Activated CD8-positive, alpha-beta memory T cell treated with anti-CD3 and anti-CD28 coated beads for 36 hours (primary cell): Measurements from ENCODE around the gene DNASE1L2. TPM values are rescaled to one million over a fixed set of nuclear protein-coding genes. Genes with fewer than 3 reads are reported as not detected.

Experiments
- CTCF ChIA-PET: fragments of 350-600 bp; sonication (Branson Sonifier 250); formaldehyde crosslinking; loops from one replicate; lab custom pipeline; 2021; ENCODE audit warnings: antibody characterized with exemption; lab: Charles Lee
- POLR2A ChIA-PET: fragments of 350-600 bp; sonication (Branson Sonifier 250); formaldehyde crosslinking; loops from one replicate; lab custom pipeline; 2021; ENCODE audit warnings: antibody characterized with exemption; lab: Charles Lee
- total RNA-seq, 2 experiments: library from RNA; stranded (reverse); gene quantifications; one replicate each; pipeline ENCODE4 v1.2.3, GENCODE V29; 2021

Gene DNASE1L2, protein sequence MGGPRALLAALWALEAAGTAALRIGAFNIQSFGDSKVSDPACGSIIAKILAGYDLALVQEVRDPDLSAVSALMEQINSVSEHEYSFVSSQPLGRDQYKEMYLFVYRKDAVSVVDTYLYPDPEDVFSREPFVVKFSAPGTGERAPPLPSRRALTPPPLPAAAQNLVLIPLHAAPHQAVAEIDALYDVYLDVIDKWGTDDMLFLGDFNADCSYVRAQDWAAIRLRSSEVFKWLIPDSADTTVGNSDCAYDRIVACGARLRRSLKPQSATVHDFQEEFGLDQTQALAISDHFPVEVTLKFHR
- 1 to 10 TPM; 1.3 to 1.4 TPM for total RNA-seq

DNA sequence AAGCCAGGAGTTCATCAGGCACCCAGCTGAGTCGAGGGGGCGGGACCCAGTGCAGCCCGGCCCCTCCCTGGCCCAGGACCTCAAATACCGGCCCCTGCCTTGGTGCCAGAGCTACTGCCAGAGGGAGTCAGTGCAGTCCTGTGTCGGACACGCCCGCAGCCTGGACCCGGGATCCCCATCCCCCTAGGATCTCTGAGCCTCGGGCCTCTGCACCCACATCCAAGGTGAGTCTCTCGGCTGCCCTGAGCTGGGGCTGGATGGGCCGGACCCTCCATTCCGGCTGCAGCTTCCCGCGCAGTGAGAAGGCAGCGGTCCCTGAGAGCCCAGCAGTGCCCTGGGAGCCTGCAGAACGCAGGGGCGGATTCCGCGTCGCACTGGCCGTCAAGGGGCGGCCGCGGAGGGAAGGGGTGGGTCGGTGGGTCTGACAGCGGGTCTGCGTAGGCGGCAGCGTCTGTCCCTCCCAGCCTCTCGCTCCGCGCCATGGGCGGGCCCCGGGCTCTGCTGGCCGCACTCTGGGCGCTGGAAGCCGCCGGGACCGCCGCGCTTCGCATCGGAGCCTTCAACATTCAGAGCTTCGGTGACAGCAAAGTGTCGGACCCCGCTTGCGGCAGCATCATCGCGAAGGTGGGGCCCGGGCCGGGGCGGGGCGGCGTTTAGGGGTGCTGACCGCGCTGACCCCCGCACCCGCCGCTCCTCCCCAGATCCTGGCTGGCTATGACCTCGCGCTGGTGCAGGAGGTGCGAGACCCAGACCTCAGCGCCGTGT is at the start of gene DNASE1L2:
Gene DNASE1L2, plus strand, starts transcription at position 108 of the 765 bp plus-strand sequence. Its CDS starts 373 bp downstream, at position 481.
- POLR2A ChIA-PET = interaction anchor here (1.2 kb wide), 1 partner anchor 15 kb away, joined by 3 read pairs; the partner anchor contains the start of gene ECI1
- CTCF ChIA-PET = no interaction called here

DNA sequence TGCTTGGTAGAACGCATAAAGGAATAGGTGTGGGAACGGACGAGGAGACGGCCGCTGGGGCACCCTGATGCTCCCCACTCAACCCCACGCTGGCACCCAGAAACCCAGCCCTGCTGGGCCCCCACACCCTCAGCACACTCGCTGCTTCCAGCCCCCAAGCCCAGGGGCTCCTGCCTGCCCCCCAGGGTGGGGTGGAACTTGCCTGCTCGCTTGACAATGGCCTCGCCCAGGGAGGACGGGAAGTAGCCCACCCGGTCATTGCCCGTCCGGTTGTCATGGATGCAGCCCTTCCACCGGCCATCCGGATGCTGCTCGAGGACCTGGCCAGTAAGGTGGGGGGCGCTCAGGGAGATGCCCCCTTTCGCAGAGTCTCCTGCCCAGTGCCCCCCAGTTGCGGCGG is 49.7 kb upstream of the DNASE1L2 start:
- ChIA-PET CTCF (no interaction called here), POLR2A (no interaction called here)

DNA sequence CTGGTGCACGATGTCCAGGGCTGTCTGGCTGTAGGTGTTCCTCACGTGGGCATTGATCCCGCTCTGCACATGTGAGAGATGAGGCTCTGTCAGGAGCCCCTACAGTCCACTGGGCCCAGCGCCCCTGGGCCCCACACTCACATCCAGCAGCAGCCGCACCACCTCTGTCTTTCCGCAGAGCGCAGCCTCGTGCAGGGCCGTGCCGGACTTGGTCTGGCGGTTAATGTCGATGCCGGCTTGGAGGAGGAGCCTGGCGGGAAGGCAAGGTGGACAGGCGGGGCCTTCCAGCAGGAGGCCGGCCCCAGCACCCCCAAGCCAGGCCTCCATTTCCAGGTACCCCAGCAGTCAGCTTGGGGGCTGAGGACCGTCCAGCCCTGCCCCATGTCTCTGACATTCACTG is 49.0 kb upstream of the DNASE1L2 start:
- CTCF ChIA-PET = no interaction called here
- POLR2A ChIA-PET = no interaction called here

DNA sequence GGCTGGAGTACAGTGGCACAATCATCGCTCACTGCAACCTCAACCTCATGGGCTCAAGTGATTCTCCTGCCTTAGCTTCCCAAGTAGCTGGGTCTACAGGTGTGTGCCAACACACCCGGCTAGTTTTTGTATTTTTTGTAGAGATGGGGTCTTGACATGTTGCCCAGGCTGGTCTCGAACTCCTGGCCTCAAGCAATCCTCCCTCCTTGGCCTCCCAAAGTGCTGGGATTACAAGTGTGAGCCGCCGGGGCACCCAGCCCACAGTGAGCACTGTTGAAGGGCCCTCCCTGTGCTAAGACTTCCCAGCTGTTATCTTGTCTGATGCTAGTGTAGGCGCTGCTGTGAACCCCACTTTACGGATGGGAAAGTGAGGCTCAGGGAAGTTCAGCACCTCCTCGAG is 47.8 kb upstream of the DNASE1L2 start:
- ChIA-PET POLR2A (no interaction called here), CTCF (no interaction called here)

DNA sequence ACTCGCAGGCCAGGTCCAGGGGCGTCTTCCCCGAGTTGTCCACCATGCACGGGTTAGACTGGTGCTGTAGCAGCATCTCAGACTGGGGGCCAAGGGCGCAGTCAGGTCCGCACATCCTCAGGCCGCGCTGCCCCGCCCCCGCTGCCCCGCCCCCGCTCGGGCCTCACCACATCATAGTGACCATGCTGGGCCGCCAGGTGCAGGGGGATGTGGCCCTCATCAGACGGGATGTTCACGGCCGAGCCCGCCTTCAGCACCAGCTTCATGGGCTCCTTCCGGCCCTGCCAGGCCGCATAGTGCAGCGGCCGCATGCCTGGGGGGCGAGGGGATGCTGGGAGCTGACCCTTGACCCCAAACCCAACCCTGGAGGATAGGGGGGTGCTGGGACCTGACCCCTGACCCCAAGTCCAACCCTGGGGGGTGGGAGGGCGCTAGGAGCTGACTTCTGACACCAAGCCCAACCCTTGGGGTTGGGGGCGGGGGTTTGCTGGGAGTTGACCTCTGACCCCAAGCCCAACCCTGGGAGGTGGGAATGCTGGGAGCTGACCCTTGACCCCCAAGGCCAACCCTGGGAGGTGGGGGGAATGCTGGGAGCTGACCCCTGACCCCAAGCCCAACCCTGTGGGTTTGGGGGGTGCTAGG is 46.9 kb upstream of the DNASE1L2 start:
- POLR2A ChIA-PET = no interaction called here

DNA sequence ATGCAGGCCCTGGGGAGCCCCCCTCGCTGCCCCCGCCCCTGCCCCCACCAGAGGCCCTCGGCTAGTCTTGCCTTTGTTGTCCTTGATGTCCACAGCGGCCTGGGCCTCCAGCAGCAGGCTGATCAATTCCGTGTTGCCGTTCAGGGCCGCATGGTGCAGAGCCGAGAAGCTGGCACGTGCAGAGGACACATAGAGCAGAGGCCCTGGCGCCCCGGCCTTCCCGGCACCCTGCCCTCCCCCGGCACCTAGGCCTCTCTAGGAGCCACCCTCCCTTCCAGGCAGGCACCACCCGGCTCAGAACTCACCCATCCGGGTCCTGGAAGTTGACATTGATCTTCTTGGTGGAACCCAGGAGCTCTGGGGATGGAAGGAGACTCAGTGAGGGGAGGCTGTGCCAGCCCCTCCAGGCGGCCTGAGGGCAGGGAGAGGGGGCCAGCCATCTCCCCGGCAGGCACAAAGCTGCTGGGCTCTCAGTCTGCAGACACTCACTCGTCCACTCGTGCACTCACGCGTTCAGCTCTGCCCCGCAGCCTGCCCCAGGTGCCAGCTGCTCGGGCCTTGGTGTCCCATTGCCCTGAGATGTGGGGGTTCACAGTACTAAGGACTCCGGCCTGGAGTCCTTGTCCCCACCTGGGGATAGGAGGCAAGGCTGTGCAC is 46.1 kb upstream of the DNASE1L2 start:
- ChIA-PET POLR2A (no interaction called here), CTCF (no interaction called here)

More for the DNA sequence above, 46.9 kb upstream of the DNASE1L2 start:
- CTCF ChIA-PET = no interaction called here

DNA sequence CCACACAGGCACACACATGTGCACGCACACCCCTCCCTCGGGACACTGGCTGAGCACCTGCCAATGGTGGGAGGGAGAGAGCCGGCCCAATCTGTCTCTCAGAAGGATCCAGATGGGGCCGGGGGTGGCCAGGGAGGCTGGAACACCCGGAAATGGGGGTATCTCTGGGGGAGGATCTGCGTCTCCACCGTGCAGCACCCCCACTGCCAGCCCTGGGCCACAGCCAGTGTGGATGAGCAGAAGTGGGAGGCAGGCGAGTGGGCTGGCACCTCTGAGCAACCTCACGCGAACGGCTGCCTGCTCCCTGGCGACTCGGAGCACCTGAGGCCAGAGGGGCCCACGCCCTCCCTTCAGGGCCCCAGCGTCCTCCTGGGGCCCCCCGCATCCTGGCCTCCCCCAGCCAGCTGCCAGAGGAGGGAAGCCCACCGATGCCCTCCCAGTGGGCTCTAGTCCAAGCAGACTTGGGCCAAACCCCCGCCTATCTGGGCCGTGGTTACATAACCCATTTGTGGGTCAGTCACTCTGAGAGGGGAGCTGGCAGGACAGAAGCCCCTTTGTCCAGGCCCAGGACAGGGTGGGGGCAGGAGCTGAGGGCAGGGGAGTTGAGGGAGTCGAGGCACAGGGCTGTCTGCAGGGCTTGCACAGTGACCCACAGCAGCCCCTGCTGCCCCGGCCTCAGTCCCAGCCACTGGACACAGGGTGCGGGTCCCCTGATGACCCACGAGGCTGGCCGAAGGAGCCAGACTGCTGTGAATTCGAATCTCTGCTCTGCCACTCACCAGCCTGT is 45.4 kb upstream of the DNASE1L2 start:
- ChIA-PET POLR2A (interaction anchor here (0.6 kb wide), 1 partner anchor 35 kb away, joined by 3 read pairs; the partner anchor contains the start of gene TRAF7), CTCF (no interaction called here)

DNA sequence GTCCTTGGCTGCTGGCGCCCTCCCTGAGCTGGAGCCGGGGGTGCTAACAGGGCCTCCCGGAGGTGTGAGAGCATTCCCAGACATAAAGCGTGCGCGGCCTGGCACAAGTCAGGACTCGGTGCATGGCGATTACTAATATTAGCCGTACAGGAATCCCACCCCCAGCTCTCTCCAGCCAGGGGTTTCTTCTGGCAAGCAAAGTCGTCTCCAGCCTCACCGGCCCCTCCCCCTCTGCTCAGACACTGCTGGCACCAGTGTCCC is 44.9 kb upstream of the DNASE1L2 start:
- ChIA-PET CTCF (no interaction called here), POLR2A (interaction anchor here (0.6 kb wide), 1 partner anchor 36 kb away, joined by 3 read pairs; the partner anchor contains the start of gene TRAF7)

DNA sequence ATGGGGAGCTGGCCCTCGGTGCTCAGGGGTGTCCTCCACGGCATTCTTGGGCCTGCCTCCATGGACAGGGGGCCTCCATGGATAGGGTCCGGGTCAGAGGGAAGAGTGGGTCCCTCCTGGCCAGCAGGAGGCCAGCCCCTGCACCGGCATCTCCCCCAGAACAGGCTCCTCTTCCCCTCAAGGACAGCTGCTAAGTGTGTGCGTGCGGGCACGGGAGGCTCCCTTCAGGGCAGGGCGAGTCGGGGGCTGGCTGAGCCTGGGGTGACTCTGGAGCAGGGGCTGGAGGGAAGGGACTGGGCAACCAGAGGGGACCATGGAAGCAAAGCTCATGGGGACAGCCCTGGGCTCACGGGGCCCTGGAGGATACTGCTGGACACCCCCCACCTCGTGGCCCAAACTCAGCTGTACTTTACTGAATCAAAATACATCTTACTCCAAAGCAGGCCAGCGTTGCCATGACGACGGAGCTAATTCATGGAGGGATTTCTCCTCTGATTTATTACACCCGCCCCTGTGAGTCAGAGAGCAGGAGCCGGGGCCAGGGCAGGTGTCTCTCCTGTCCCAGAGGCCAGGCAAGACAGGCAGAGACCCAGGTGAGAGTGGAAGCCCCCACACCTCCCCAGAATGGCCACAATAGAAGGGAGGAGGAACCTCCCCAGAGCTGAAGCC is 41.9 kb upstream of the DNASE1L2 start:
- ChIA-PET CTCF (interaction anchor here (1.0 to 1.2 kb wide), 5 partner anchors 18 to 307 kb away, joined by 3 to 7 read pairs (median 5); partner anchors contain the start of genes ECI1 and TRAF7), POLR2A (interaction anchor here (1.0 kb wide), 1 partner anchor 39 kb away, joined by 3 read pairs; the partner anchor contains the start of gene TRAF7)

DNA sequence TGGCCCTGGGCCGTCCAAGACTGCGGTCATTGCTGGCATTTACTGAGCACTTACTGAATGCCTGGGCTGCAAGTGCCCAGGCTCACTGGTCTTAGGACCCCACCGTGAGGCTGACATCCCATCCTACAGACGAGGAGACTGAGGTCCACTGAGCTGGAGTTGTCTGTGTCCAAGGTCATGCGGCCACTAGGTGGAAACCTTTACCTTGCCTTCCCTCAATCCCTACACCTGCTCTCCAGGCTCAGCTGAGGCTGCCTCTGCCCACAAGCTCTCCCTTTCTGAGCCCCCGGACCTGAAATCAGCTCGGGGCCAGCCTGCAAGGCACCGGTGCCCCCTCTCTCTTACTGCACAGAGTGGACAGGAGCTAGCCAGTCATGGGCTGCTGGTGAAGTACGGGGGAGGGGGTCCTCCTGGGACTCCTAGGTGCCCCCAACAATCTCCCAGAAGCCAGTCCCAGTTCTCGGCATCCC is 41.4 kb upstream of the DNASE1L2 start:
- POLR2A ChIA-PET = interaction anchor here (1.0 kb wide), 1 partner anchor 40 kb away, joined by 3 read pairs; the partner anchor contains the start of gene TRAF7

DNA sequence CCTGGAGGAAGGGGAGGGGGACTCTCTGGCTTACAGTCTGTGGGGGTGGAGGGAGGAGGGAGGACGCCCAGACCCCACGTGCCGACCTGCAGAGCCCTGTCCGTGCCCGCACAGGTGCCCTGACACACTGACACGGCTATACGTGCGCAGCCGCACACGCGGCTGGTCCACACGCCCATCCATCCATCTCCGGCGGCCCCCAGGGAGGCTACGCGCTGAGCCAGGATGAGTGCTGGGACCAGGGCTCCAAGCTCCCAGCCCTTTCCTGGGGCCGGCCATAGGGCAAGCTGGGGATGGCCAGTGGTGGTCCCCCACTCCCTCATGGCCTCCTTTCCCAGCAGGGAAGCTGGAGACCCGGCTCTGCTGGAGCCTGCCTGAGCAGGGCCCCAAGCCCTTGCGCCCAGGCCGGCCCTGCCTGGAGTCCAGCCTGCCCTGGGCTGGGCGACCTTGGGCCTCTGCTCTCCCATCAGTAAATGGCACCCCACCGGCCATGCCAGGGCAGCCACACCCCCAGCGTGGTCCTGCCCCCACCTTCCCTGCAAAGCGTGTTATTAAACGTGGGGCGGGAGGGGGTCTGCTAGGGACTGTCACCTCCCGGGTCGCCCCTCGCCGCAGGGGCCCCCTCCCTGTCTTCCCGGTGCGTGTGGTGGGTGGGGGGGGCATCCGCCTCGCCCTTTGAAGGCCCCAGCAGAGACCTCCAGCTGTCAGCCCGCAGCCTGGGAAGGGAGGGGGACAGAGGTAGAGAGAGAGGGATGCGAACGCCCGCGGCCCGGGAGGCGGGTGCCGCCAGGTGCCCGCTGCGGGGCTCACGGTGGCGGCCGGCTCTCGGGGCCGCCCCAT is 40.7 kb upstream of the DNASE1L2 start:
- CTCF ChIA-PET = interaction anchor here (1.0 to 1.2 kb wide), 4 partner anchors 16 to 306 kb away, joined by 3 to 7 read pairs (median 6); partner anchors contain the start of genes ECI1 and TRAF7

More for the DNA sequence above, 41.4 kb upstream of the DNASE1L2 start:
- CTCF ChIA-PET = interaction anchor here (1.0 to 1.2 kb wide), 5 partner anchors 17 to 306 kb away, joined by 3 to 7 read pairs (median 5); partner anchors contain the start of genes ECI1 and TRAF7

DNA sequence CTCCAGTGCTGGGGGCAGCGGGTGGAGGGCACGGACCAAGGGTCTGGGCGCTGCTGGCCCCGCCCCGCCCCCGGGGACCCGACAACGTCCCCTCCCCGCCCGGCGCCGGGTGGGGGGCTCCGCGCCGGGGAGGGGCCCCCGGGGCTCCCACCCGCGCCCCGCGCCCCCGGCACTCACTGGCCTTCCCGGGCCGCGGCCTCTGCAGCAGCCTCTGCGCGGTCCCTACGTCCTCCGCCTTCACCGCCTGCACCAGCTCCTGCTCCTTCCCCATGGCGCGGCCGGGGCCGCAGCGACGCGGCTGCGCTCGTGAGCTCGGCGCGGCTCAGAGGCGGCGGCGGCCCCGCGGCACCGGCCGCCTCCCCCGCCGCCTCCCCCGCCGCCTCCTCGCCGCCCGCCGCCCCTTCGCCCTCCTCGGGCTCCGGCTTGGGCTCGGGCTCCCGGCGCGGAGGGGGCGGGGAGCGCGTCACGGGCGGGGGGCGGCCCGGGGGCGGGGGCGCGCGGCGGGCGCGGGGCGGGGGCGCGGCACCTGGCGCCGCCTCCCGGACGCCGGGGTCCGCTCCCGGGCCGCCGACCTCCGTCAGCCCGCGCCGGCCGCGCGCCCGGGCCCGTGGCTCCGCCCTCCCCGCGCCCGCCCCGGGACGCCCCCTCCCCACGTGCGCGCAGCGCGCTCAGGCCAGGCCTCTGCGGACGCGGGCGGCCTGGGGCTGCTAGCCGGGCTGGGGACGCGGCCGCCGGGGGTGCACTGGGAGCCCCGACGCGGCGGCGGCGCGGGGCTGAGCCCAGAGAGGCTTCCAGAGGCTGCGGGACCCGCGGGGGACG is 39.9 kb upstream of the DNASE1L2 start, which contains the start of gene CASKIN1:
Gene CASKIN1, minus strand, starts transcription at position 444 of the 819 bp plus-strand sequence. Its CDS starts 173 bp downstream, at position 271.
- ChIA-PET POLR2A (no interaction called here), CTCF (no interaction called here)

More for the DNA sequence above, 40.7 kb upstream of the DNASE1L2 start:
- POLR2A ChIA-PET = no interaction called here

DNA sequence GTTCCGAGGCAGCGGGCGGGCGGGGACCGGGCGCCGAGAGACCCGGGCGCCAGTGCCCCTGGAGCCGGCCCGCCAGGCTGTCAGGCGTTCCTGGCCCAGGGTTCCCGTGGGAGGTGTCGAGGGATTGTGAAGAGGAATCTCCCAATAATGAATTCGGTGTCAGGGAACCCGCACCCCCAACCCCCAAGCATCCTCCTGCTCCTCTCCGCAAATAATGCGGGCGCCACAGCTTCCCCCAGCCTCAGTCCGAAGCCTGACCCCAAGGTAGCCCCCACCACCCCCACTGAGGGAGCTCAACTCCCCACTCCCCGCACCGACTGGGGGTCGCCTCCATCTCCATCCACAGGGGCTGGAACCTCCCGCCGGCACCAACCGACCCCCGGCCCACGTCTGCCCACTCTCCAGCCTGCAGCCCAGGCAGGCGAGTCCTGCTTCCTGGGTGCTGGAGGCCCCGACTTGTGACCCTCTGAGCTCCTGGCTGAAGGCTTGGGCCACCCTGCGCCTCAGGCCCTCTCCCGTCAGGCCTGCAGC is 39.2 kb upstream of the DNASE1L2 start:
- POLR2A ChIA-PET = no interaction called here
- CTCF ChIA-PET = interaction anchor here (0.7 kb wide), 1 partner anchor 18 kb away, joined by 3 read pairs; no protein-coding TSS in a partner anchor

DNA sequence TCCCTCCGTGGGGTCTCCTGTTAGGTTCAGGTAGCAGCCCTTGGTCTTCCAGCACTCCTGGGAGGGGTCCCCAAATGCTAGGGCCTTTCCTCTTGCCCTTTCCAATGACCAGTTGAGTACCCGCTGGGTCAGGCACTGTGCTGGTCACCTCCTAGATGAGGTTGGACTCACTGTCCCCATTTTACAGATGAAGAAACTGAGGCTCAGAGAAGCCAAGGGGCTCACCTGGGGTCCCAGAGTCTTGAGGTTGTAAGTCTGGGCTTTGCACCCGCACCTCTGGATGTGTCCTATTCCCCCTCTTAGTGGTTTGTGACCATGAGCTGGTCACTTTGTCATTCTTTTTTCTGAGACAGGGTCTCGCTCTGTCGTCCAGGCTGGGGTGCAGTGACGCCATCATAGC is 38.5 kb upstream of the DNASE1L2 start:
- CTCF ChIA-PET = interaction anchor here (0.7 kb wide), 1 partner anchor 17 kb away, joined by 3 read pairs; no protein-coding TSS in a partner anchor
- POLR2A ChIA-PET = interaction anchor here (0.5 kb wide), 1 partner anchor 424 kb away, joined by 3 read pairs; no protein-coding TSS in a partner anchor

DNA sequence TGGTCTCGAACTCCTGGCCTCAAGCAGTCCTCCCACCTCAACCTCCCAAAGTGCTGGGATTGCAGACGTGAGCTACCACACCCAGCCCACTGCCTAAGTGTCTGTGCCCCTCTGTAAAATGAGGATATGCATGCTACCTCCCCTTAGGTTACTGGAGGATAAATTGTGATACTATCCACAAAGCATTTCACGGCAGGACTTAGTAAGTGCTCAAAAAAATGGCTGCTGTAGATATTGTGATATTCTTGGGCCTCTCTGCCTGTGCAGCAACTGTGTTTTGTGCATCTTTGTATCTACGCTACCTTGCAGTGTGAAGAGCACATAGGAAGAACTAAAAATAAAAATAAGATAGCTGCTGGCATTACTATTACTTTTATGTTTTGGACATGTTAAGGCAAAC is 38.0 kb upstream of the DNASE1L2 start:
- POLR2A ChIA-PET = interaction anchor here (0.5 kb wide), 1 partner anchor 424 kb away, joined by 3 read pairs; no protein-coding TSS in a partner anchor
- CTCF ChIA-PET = no interaction called here
